GM19351 (cell line): ENCODE measurements around the gene C11orf86.
"Not testable (repeated sequence)": the region's sequence is repeated elsewhere in the genome, so short reads cannot be mapped to it uniquely, and the experiment has no call there.

Source experiments
- ATAC-seq: cut with Tn5 transposase; IDR thresholded peaks from one replicate; pipeline ENCODE4 v1.9.1; 2021; ENCODE audit warnings: mild to moderate bottlenecking, moderate library complexity; ENCODE audit not compliant: unreplicated experiment

C11orf86 gene, protein sequence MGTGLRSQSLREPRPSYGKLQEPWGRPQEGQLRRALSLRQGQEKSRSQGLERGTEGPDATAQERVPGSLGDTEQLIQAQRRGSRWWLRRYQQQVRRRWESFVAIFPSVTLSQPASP

DNA sequence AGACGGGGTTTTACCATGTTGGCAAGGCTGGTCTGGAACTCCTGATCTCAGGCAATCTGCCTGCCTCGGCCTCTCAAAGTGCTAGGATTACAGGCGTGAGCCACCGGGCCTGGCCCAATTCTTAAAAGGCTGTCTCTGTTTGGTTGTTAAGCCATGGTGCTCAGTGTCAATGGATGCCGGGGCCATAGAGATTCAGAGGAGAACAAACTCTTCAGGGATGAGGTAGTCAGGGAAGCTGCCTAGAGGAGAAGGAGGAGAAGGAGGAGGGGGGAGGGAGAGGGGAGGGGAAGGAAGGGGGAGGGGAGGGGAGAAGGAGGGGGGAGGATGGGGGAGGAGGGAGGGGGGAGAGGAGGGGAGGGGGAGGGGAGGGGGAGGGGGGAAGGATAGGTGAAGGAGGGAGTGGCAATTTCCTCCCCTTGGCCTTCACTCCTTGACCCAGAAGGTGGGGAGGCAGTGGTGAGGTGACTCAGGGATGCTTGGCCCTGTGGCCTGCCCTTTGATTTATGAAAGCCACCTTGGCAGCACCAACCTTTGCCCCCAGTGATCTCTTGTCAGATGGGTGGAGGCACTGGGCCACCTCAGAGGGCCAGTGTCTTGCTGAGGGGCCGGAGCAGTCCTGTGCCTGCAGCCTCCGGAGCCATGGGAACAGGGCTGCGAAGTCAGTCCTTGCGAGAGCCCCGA, at the start of gene C11orf86:
TSS of gene C11orf86 (plus strand) at position 581 of the 681 bp plus-strand sequence. CDS start at position 640, 59 bp downstream.
- ATAC-seq, result no peak

DNA sequence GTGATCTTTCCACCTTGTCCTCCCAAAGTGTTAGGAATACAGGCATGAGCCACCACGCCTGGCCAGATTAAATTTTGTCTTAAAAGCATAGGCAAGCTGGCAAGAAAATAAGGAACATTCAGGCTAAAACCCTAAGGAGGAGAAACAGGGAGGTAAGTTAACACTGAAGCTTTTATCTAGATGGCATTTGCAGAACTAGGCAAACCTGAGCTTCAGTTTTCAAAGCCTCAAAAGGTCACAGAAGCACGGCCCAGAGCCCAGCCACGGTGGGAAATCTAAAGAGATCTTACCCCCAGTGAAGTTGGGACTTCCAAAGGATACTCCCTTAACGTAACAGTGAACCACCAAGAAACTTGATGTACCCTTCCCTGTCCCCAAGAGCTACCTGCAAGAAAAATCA, 45.4 kb upstream of the C11orf86 start:
- ATAC-seq, result no peak

DNA sequence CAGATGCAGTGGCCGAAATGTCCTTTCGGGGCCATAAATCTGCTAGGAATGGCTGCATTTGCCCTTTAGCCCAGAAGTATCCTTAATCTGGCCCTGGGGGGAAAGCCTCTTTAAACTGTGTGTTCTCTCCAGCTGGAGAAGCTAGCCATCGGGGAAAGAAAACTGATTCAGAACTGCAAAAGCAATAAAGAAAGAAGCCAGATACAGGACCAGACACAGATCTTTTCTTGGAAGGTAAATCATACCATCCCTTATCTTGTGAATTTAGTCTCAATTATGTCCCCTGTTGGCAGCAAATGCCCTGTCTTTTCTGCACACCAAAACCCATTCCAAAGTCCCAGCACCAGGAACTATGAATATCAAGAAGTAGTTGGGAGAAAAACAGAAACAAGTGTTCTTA, 42.6 kb upstream of the C11orf86 start:
- ATAC-seq, result no peak

DNA sequence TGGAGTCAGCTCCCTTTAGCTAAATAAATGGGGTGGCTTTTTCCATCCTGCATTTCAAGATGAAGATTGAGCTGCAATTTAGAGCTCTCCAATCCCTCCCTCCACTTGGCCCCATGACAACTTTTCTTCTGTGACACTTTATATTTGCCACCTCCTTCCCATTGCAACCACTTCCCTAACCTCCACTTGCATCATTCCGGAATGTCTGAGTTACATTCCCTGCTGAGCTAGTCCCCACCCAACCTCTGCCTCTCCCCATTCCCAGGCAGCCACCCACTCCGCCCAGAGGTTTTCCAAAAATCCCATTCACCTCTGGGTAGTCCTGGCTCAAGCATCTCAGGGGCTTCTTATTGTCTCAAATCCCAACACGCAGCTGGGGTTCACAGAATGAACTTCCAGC, 41.6 kb upstream of the C11orf86 start:
- no peak for ATAC-seq

DNA sequence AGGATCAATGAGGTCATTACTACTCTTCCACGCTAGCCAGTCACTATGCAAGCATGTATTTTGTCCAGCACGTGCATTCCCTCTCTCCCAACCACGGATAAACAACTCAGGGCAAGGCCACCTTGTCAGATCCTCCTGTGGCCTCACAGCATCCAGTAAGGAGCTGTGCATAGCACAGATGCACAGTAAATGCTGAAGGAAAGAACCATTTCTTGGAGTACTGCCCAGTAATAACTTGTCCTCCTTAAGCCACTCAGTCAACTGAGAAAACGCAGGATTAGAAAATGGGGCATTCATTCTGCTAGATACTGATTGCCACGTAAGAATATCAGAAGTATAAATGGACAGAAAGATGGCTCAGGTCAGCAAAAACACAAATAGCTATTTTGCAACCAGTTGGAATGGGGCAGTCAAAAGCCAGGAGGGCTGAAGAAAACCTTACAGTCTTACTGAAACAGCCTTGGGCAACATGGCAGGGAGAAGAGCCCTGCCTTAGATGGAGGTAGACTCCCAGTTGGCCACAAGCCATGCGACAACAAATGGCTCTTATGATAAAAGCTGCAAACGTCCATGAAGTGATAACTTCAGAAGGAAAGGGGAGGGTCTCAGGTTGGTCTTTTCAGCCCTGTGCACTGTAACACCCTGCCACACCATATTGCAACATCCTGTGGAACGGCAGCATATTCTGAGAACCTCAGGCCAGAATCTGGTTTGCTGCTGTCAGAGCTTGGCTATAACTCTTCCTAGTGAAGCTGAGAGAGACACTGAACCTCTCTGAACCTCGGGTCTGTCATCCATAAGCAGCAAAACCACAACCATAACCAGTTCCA, 39.9 kb upstream of the C11orf86 start:
- no peak for ATAC-seq

DNA sequence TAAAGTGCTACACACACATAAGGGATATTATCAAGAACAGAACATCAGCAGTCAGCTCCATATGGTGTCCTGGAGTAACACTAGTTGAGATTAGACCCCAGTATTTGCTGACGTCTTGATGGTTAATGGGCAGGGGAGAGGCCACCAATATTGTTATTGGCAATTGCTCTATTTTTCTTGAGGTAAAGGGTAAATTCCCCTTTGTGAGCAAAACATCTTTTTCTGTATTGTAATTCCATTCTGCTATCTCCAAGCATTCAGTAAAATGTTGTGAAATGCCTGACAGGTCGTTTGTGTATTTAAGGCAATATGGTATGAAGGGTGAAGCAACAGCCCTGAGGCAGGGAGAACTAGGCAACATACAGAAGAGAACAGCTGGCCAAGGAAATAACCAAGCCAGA, 38.8 kb upstream of the C11orf86 start:
- ATAC-seq, result no peak

DNA sequence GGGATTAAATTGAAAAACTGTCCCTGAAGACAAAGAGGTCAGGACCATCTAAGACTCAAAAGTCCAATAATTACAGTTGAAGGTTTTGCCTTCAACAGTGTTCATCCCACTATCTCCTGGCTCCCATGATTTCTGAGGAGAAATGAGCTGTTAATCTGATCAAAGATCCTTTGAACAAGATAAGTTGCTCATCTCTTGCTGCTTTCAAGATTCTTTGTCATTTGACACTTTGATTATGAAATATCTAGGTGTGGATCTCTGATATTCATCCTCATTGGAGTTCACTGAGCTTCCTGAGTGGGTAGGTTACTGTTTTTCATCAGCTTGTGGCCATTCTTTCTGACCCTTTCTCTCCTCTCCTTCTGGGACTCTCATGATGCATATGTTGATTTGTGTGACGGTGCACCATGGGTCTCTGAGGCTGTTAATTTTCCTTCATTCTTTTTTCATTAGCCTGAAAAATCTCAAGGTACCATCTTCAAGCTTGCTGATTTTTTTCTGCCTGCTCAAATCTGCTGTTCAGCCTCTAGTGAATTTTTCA, 37.8 kb upstream of the C11orf86 start:
- no peak for ATAC-seq

DNA sequence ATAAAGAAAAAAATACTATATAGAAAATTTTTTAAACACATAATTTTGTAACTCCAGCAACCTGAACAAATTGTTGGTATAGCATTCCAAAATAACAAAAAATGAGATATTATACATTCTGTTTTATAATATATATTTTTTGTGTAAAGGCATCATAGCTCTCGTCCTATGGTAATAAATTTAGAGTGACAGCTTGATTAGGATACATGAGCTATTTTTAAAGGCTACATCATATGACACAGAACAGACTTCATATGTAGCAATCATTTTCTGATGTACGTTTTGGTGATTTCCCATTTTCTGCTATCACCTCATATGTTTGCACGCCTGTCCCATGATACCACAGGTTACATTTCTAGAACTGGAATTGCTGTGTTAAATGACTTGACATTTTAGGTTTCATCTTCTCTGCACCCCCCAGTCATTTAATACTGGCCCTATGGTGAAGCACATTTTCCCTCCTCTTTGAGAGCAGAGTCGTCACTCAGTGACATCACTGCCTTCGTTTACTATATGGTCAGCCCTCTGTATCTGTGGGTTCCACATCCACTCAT, 36.4 kb upstream of the C11orf86 start:
- ATAC-seq, result no peak

DNA sequence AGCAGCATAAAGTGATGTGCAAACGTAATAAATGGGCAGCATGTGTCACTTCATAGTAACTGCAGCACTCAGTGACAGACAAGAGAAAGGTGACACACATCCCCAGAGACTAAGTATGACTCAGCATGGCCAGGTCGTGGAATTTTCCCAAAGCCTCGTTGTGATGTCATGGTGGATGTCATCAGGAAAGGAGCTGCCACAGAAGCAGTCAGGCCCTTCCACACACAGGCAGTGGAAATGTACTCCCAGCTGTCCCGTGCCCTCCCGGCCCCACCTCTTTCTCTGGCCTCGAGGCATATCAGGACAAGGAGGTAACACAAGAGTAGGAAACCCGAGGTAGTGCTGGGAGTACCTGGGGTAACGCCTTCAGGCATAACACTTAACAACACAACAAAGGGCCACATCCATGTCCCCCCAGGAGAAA, 25.0 kb upstream of the C11orf86 start:
- no peak for ATAC-seq

DNA sequence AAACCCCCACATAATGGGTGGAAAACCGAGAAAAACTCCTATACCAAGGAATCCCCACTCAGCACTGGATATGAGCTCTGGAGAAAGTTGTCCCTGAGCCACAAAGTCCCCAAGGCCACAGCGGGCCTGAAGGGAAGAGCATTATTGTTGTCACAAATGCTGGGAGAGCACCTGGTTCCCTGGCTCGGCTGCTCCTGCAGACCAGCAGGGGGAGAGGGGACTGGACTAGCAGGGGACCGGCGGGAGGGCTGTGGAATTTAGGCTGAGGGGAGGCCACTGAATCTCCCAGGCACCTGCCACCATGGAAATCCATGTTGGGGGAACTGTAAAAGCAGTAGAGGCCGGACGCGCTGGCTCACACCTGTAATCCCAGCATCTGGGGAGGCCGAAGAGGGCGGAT, 24.0 kb upstream of the C11orf86 start:
- ATAC-seq, result no peak

DNA sequence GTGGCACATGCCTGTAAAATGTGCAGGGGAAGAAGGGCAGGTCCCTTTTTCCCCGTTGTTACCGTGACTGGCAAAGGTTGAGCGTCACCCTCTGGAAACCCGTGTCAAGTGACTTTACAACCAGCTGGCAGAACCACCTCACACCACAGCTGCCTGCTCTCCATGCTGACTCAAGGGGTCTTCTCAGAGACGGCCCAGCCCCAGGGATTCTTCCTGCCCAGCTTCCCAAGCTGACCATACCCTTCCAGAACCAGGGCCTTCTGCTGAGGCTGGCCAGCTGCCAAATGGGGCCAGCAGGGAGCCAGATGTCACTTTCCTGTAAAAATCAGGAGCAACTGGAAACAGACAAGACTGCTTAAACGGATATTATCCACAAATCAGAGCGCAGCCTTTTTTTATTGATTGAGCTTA, 23.2 kb upstream of the C11orf86 start:
- ATAC-seq, result no peak

DNA sequence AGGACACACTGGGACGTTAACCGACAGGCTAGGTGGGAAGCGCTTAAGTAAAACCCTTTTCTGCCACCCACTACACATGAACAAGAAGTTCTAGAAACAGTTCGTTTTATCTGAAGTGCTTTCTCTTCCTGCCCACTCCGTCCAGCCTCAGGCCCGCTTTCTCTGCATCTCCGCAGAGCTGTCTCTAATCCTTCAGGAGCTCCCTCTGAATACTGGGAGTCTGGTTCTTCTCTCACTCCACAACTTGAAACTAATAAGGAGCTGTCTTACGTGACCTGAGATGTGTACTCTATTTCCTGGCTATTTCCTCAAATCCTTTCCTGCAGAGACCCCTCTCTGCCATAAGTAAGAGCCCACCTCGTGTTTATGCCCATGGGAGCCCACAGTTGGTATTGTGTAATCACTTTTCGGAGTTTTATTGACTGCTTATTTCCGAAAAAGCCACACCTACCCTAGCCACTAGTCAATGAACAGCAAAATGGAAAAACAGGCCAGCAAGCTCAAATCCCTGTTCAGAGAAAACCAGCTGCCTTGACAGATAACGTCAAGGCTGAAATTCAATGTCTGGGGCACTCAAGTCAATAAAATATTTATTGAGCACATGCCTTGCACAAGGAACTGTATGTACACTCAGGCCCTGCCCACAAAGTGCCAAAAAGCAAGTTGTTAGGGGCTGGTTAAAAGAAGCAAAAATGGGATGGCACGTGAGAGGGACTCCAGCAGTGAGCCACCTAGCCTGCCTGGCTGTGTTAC, 21.8 kb upstream of the C11orf86 start:
- ATAC-seq, result no peak

DNA sequence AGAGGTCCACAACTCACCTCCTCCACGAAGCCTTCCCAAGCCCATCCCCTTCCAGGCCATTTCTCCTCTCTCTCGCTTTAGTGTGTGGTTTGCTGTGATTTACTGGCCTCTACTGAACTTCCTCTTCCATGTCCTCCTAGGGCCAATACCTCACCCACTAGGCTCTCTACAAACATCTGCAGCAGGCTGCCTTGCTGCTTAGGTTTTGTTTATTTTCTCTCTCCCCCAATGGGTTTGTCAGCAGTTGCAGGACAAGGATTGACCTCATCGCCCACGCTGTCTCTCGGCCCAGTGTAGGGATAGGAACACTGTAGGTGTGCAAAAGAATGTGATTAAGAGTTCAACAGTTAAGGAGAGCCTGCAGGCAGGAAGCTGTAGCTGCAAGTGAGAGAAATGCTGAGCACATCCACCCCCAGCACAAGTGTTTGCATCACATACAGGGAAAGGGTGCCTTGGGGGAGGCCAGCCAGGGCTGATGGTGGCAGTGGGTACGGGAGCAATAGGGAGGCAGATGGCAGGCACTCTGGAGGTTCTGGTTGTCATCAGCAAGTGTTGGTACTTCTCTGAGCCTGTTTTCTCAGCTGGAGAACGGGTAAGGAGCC, 18.3 kb upstream of the C11orf86 start:
- ATAC-seq, result no peak

DNA sequence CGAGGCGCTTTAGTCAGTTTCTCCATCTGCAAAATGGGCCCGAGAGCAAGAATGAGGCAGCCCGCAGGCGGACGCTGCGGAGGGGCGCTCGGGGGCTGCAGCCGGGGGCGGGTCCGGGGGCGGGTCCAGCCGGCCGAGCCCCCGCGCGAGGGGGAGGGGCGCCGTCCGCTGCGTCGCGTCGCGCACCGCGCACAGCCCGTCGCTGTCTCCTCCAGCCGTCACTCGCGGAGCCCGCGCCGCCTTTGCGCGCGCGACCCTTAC, 17.2 kb upstream of the C11orf86 start:
- peak; percentile 18 for ATAC-seq

DNA sequence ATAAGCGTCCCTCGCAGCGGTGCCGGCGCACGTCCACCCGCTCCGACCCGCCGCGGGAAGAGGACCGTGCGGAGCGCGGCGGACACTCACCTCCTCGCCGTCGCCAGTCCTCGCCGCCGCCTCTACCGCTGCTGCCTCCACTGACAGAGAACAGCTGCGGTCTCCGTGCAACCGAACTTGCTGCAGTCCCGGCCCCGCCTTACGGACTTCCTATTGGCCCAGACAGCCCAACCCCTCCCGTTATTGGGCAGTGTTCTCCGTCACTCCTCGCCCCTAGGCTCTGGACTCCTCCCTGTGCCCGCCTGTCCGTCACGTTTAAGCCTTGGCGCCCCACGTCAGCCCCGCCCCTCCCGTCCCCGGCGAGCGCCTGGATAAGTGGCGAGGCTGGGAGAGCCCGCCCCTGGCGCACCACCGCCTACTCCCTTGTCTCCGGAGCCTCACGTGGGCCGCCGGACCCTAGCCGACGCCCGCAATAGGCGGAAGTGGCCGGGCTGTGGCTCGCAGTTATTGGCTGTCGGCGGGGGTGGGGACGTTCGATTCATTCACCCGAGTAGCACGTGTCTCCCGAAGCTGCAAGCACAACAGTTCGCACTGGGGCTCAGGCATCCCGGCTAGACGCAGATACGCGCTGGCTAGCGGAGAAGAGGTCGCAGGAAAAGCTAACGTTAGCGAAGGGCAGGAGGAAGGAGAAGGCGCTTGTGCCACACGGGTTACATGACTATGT, 16.7 kb upstream of the C11orf86 start, which contains the start of gene PC:
TSS of gene PC (minus strand) at position 152 of the 724 bp plus-strand sequence. CDS start 86,224 bp downstream, outside the sequence.
- ATAC-seq, result peak; percentile 95

DNA sequence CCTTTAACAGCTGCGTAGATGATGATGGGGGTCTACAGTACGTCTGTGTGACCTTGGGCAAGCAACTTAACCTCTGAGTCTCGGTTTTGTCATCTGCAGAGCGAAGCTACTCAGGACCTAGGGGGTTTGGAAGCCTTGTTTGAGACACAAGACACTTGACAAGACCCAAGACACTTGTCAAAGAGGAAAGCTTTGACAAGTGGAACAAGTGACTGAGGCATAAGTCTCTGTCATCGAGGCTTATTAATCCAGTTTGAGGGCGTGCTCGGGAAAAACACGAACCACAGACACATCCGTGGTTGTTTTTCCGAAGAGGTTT, 16.2 kb upstream of the C11orf86 start:
- ATAC-seq, result no peak

DNA sequence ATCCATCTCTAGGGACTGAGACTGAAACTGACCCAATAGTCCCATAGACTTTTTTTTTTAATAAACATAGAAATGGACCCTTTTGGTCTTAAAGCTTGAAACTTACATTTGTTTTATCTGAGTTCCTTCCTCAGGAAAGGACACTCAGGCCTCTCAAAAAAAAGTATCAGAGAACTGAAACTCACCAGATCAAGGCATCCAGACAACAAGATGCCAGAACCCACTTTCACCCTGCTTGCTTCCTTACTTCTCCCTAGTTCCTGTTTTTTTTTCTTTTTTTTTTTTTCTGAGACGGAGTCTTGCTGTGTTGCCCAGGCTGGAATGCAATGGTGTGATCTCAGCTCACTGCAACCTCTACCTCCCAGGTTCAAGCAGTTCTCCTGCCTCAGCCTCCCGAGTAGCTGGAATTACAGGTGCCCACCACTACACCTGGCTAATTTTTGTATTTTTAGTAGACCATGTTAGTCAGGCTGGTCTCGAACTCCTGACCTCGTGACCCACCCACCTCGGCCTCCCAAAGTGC, 13.4 kb upstream of the C11orf86 start:
- ATAC-seq, result not testable (repeated sequence)

DNA sequence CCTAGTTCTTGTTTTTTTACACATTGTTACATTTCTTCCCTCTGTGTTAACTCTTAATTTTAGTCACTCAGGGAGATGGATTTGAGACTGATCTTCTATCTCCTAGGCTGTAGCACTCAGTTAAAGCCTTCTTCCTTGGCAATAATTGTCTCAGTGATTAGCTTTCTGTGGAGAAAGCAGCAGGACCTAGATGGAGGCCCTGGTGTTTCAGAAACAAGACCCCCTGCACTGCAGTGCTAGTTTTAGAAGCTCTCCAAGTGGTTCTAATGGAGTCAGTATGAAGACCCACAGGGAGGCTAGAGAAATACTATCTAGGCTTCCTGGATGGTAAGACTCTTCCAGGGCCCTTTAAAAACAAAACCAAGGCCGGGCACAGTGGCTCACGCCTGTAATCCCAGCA, 12.9 kb upstream of the C11orf86 start:
- no peak for ATAC-seq

DNA sequence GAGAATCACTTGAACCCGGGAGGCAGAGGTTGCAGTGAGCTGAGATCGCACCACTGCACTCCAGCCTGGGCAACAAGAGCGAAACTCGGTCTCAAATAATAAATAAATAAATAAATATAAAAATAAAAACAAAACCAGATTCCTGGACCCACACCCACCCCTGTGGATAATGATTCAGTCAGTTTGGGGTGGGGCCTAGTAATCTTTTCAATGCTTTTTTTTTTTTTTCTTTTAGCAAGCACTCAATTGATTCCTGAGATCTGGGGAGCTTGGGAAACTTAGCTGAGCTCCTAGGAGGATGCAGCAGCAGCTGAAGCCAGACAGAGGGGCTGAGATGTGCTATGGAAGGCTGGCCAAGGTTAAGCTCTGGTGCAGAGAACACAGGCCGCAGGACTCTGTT, 12.3 kb upstream of the C11orf86 start:
- no peak for ATAC-seq

DNA sequence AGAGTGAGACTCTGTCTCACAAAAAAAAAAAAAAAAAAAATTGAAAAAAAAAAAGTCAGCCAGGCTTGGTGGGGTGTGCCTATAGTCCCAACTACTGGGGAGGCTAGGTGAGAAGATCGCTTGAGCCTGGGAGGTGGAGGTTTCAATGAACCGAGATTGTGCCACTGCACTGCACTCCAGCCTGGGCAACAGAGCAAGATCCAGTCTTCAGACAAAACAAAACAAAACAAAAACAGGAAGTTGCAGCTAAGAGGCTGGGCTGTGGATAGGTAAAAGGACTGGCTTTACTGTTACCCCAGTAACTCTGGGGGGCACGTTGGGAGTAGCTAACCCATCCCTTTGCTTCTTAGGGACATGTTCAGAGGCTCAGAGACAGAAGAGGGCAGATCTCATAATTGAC, 10.6 kb upstream of the C11orf86 start:
- ATAC-seq, result no peak
